Keratinocyte (primary cell): ENCODE results near the gene KLC1. TPM values are rescaled to one million over a fixed set of nuclear protein-coding genes. Genes with fewer than 3 reads are reported as not detected.

ENCODE experiments used
- DNase-seq: peaks from one replicate; pipeline ENCODE4 v3.0.0-alpha.2; 2011; ENCODE audit warnings: low read depth, missing footprints, low spot score
- FAIRE-seq: peaks from 2 replicates; lab custom pipeline; 2011; peaks lifted over from hg19 to GRCh38; lab: Jason Lieb, UNC
- H2AFZ ChIP-seq: 2 replicates; pipeline ENCODE4 v1.6.0; 2012; ENCODE audit warnings: low read length, control low read depth, inconsistent platforms; ENCODE audit not compliant: control insufficient read depth
- H3K27ac ChIP-seq: 2 replicates; pipeline ENCODE4 v1.5.1; 2011; ENCODE audit warnings: low read length; ENCODE audit not compliant: control insufficient read depth, insufficient read depth
- H3K27me3 ChIP-seq: 3 replicates; pipeline ENCODE4 v1.6.0; 2011; ENCODE audit warnings: low read length; ENCODE audit not compliant: control insufficient read depth, insufficient read depth; ENCODE audit errors: extremely low read depth
- H3K36me3 ChIP-seq, 2 experiments: 2 replicates in 1 of 2; 3 replicates in 1 of 2; pipeline ENCODE4 v1.5.1; 2011; ENCODE audit warnings: low read length in 2 of 2, mild to moderate bottlenecking in 1 of 2; ENCODE audit not compliant: control insufficient read depth in 2 of 2, insufficient read depth in 2 of 2; ENCODE audit errors: extremely low read depth in 1 of 2
- H3K4me1 ChIP-seq: 3 replicates; pipeline ENCODE4 v1.5.1; 2011; ENCODE audit warnings: low read length; ENCODE audit not compliant: control insufficient read depth, insufficient read depth; ENCODE audit errors: extremely low read depth
- H3K4me2 ChIP-seq: 3 replicates; pipeline ENCODE4 v1.6.0; 2011; ENCODE audit warnings: low read depth, low read length; ENCODE audit not compliant: control insufficient read depth, insufficient read depth; ENCODE audit errors: extremely low read depth
- H3K4me3 ChIP-seq, 3 experiments: fragments of 200-600 bp in 1 of 3; sonication (generic) in 1 of 3; 2 replicates in 2 of 3; 3 replicates in 1 of 3; pipeline ENCODE4 v1.5.1; 2011 to 2016; ENCODE audit warnings: low read length in 3 of 3, mild to moderate bottlenecking in 3 of 3, control low read depth in 2 of 3, inconsistent platforms in 1 of 3, low read depth in 1 of 3, mixed read lengths in 1 of 3, mixed run types in 1 of 3, moderate library complexity in 1 of 3; ENCODE audit not compliant: control insufficient read depth in 2 of 3, insufficient read depth in 2 of 3; ENCODE audit errors: extremely low read depth in 1 of 3
- H3K79me2 ChIP-seq: 2 replicates; pipeline ENCODE4 v1.6.0; 2012; ENCODE audit warnings: low read length; ENCODE audit not compliant: control insufficient read depth, insufficient read depth
- H3K9ac ChIP-seq: 3 replicates; pipeline ENCODE4 v1.6.0; 2011; ENCODE audit warnings: low read length; ENCODE audit not compliant: control insufficient read depth, insufficient read depth; ENCODE audit errors: extremely low read depth
- H3K9me1 ChIP-seq: 3 replicates; pipeline ENCODE4 v1.6.0; 2011; ENCODE audit warnings: low read length; ENCODE audit not compliant: control insufficient read depth, insufficient read depth; ENCODE audit errors: extremely low read depth
- H3K9me3 ChIP-seq: 2 replicates; pipeline ENCODE4 v1.5.1; 2012; ENCODE audit warnings: low read depth, low read length; ENCODE audit not compliant: control insufficient read depth
- H4K20me1 ChIP-seq: 3 replicates; pipeline ENCODE4 v1.6.0; 2011; ENCODE audit warnings: low read length; ENCODE audit not compliant: control insufficient read depth, insufficient read depth; ENCODE audit errors: extremely low read depth
- EZH2 ChIP-seq: IDR thresholded peaks from one replicate; pipeline ENCODE4 v1.6.1; 2012; ENCODE audit warnings: inconsistent platforms, mild to moderate bottlenecking, low read length, moderate library complexity
- dilution Hi-C: fragments of 300-500 bp; cut with MboI; formaldehyde crosslinking; loops from one replicate; pipeline ENCODE4 v1.7.0; 2020; ENCODE audit warnings: low sequenced_read_pairs; ENCODE audit not compliant: extremely low pct_ligation_motif_present
- polyA plus RNA-seq, 5 experiments: library from polyadenylated mRNA; depleted of rRNA in 3 of 5; stranded (reverse) in 3 of 5; stranded (forward) in 1 of 5; unstranded in 1 of 5; fragments of >200 nt; gene quantifications; 1 replicate in 1 of 5; 2 replicates in 3 of 5; 3 replicates in 1 of 5; pipeline versions ENCODE4 v1.2.1 to v1.2.3, GENCODE V29; 2011 to 2012; ENCODE audit warnings: missing spikeins in 2 of 5, low read depth in 1 of 5, low replicate concordance in 1 of 5
- TF ChIP-seq, protein P1 (sequence below), 3 experiments: IDR thresholded peaks in 1 of 3; conservative IDR thresholded peaks in 1 of 3; optimal IDR thresholded peaks in 1 of 3; 2 replicates in 2 of 3; 3 replicates in 1 of 3; pipeline versions ENCODE3 to v1.5.1; 2011; ENCODE audit warnings: low read length in 3 of 3, mild to moderate bottlenecking in 3 of 3, moderate library complexity in 2 of 3, control low read depth in 1 of 3, inconsistent platforms in 1 of 3; ENCODE audit not compliant: insufficient read depth in 2 of 3; ENCODE audit errors: extremely low read depth in 1 of 3

The KLC1 gene
- polyA plus RNA-seq, 1 donor (not counting 4 experiments of a cell fraction or from before 2014, with no cell fraction given), result 130 TPM

DNA sequence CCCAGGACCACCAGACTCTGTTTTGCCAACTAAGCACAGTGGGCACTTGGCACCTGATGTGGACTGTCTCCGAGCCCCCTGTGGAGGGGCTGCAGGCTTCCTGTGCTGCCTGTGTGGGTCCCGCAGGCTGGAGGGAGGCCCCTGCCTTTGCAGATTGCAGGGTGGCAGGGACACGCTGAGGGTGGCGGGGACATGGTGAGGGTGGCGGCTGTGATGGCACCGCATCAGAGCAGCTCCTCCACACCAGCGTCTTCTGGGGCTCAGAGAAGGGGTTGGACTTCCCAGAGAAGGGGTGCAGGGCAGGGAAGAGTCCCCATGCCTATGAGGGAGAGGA lies 94.7 kb downstream of the KLC1 start:
- peaks cover 5 to 18% of the 10 kb centered on the region in 2 experiments for H3K36me3 ChIP-seq

DNA sequence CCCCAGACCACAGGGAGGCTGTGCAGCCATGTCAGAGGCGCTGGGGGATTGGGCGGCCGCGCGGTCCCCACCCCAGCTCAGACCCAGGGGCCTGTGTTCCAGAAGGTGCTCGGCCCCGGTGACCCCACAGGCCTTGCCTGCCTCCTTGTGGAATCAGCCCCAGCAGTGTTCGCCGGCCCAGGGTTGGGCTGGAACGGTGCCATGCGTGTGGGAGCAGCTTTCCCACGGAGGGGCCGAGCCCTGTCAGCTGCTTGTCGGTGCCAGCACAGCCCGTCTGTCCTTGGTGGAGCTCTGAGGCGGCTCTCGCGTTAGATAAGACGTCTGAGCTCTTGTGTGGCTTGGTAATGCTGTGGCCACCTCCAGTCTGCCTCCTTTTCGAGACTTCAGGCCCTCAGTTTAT lies 95.1 kb downstream of the KLC1 start:
- Histone ChIP-seq H3K4me3 (no peak overlapping the region), H4K20me1 (peaks cover 16% of the 10 kb centered on the region), H3K36me3 (peaks cover 9 to 22% of the 10 kb centered on the region in 2 experiments), H3K79me2 (peaks cover 82% of the 10 kb centered on the region), H3K27me3 (no peaks in the 10 kb centered on the region), H2AFZ (no peak overlapping the region), H3K9me1 (no peaks in the 10 kb centered on the region), H3K27ac (no peak overlapping the region), H3K9me3 (no peaks in the 10 kb centered on the region), H3K9ac (no peak overlapping the region), H3K4me1 (peaks cover 6% of the 10 kb centered on the region), H3K4me2 (no peak overlapping the region)
- no peak for FAIRE-seq
- no peak for TF ChIP-seq EZH2
- TF ChIP-seq, protein P1, sequence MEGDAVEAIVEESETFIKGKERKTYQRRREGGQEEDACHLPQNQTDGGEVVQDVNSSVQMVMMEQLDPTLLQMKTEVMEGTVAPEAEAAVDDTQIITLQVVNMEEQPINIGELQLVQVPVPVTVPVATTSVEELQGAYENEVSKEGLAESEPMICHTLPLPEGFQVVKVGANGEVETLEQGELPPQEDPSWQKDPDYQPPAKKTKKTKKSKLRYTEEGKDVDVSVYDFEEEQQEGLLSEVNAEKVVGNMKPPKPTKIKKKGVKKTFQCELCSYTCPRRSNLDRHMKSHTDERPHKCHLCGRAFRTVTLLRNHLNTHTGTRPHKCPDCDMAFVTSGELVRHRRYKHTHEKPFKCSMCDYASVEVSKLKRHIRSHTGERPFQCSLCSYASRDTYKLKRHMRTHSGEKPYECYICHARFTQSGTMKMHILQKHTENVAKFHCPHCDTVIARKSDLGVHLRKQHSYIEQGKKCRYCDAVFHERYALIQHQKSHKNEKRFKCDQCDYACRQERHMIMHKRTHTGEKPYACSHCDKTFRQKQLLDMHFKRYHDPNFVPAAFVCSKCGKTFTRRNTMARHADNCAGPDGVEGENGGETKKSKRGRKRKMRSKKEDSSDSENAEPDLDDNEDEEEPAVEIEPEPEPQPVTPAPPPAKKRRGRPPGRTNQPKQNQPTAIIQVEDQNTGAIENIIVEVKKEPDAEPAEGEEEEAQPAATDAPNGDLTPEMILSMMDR (optimal IDR thresholded peaks at IDR 0.05 in 1 of 3, IDR thresholded peaks at IDR 0.05 in 1 of 3, conservative IDR thresholded peaks at IDR 0.05 in 1 of 3; ENCODE audit: extremely low read depth in 1 of 3, insufficient read depth in 2 of 3, low read length in 3 of 3), result no peak
- DNase-seq, result no peak
- dilution Hi-C loops, result no loop called here

More for the DNA sequence above, 94.7 kb downstream of the KLC1 start:
- H2AFZ ChIP-seq, result no peak overlapping the region
- no peak for TF ChIP-seq EZH2
- TF ChIP-seq, protein P1 (optimal IDR thresholded peaks at IDR 0.05 in 1 of 3, IDR thresholded peaks at IDR 0.05 in 1 of 3, conservative IDR thresholded peaks at IDR 0.05 in 1 of 3; ENCODE audit: extremely low read depth in 1 of 3, insufficient read depth in 2 of 3, low read length in 3 of 3), result no peak
- H3K9ac ChIP-seq, result no peak overlapping the region
- no peak overlapping the region for H3K27ac ChIP-seq
- FAIRE-seq, result no peak
- dilution Hi-C loops, result no loop called here
- H3K4me2 ChIP-seq, result no peak overlapping the region
- H3K9me1 ChIP-seq, result no peaks in the 10 kb centered on the region
- peaks cover 9% of the 10 kb centered on the region for H3K4me1 ChIP-seq
- no peaks in the 10 kb centered on the region for H3K9me3 ChIP-seq
- H4K20me1 ChIP-seq, result peaks cover 19% of the 10 kb centered on the region
- no peak for DNase-seq
- H3K4me3 ChIP-seq, result no peak overlapping the region
- no peaks in the 10 kb centered on the region for H3K27me3 ChIP-seq
- peaks cover 86% of the 10 kb centered on the region for H3K79me2 ChIP-seq
